ENCODE data around the gene MARK4. TPM values are rescaled to one million over a fixed set of nuclear protein-coding genes. Genes with fewer than 3 reads are reported as not detected.

MARK4 gene
- total and polyA plus RNA-seq, 4 donors, result 6.0 to 40.4 (median 28.0) TPM

DNA sequence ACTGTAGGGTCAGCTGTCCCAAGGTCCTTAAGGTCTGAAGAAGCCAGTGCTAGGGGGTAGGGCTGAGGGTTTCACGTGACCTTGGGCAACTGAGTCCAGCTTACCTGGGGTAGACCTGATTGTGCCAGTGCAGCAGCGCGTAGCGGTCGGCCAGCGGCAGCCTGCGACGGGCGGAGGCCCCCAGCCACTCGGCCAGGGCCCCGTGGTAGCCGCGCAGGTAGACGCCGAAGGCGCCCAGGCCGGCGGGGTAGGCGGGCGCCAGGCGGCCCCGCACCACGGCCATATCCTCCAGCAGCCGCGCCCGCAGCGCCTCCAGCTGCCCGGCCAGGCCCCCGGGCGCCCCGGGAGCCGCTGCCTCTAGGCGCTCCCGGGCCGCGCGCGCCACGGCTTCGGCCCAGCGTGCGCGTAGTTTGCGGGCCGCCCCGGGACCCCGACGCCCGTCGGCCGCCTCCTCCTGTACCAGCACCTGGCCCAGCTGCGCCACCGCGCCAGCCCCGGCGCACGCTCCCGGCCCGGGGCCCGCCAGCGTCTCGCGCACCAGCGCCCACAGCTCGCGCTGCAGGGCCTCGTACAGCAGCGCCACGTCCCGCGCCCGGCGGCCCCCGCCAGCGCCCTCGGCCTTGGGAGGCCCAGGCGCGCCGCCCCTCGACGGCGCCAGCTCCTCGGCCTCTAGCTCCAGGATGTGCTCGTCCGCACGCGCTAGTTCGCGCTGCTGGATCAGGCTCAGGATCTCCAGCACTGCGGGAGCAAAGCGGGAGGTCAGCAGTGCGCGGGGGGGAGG is 16.8 kb upstream of the MARK4 start:
- DNase-seq, result no peak
- H3K27me3 ChIP-seq (ENCODE audit: control insufficient read depth in 1 of 2, insufficient read depth in 2 of 2, low read length in 1 of 2), result no peaks in the 10 kb centered on the region

DNA sequence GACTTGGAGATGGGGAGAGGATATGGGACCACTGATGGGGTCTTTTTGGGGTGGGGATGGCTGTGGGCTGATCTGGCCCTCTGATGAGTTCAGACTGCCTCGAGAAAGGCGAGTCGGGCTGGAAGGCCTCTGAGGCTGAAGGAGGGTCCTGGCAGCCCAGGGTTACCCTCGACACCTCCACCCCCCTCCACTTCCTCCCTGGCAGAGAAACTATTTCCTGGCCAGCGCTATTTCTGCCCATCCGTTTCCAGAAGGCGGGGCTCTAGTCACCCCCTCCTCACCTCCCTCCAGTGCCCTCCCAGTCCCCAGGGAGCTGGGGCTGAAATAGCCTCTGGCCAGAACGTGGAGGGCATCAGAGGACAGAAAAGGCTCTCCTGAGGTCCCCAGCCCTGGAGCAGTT is 15.6 kb upstream of the MARK4 start:
- Histone ChIP-seq H3K36me3 (ENCODE audit: control insufficient read depth in 1 of 2, insufficient read depth in 2 of 2, low read length in 1 of 2) (no peaks in the 10 kb centered on the region), H3K27ac (ENCODE audit: low read depth in 1 of 2, low read length in 2 of 2) (no peak overlapping the region), H3K27me3 (ENCODE audit: control insufficient read depth in 1 of 2, insufficient read depth in 2 of 2, low read length in 1 of 2) (no peaks in the 10 kb centered on the region), H3K9me3 (ENCODE audit: control insufficient read depth, low read length) (no peaks in the 10 kb centered on the region), H3K4me3 (ENCODE audit: low read length in 2 of 2) (no peak overlapping the region), H3K4me1 (ENCODE audit: control insufficient read depth in 1 of 2, insufficient read depth in 2 of 2, low read length in 2 of 2) (no peaks in the 10 kb centered on the region)
- intact Hi-C loops (cut with DNase I), result no loop called here
- DNase-seq, result no peak
- ATAC-seq (ENCODE audit: low FRiP score), result no peak
- WGBS, 2 donors, result 6 to 8% methylated on average over 7 to 8 of the region's 8 CpGs

More for the DNA sequence above, 16.8 kb upstream of the MARK4 start:
- WGBS, 2 donors, result 4 to 11% methylated on average over 75 to 93 of the region's 93 CpGs
- no peak for ATAC-seq (ENCODE audit: low FRiP score)
- H3K4me3 ChIP-seq (ENCODE audit: low read length in 2 of 2), result no peak overlapping the region
- intact Hi-C loops (cut with DNase I), result no loop called here
- no peaks in the 10 kb centered on the region for H3K36me3 ChIP-seq (ENCODE audit: control insufficient read depth in 1 of 2, insufficient read depth in 2 of 2, low read length in 1 of 2)
- H3K27ac ChIP-seq (ENCODE audit: low read depth in 1 of 2, low read length in 2 of 2), result no peak overlapping the region
- no peaks in the 10 kb centered on the region for H3K4me1 ChIP-seq (ENCODE audit: control insufficient read depth in 1 of 2, insufficient read depth in 2 of 2, low read length in 2 of 2)
- no peaks in the 10 kb centered on the region for H3K9me3 ChIP-seq (ENCODE audit: control insufficient read depth, low read length)

DNA sequence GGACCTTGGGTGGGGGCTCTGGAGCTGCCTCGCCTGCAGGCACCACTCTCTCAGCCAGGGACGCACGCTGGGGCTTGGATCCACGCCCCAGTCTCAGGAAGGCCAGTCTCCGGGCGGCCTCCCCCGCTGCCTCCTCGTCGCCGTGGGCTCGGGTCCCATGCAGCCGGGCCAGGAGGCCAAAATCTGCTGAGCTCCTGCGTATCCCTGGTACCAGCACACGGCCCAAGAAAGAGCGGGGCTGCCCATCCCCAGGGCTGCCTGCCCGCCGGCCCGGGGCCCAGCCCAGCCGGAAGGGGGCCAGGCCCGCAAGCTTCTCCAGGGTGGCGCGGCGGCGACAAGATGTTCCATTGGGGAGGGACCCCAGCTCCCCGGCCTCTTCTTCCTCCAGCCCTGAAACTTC is 12.5 kb upstream of the MARK4 start:
- 80 to 82% methylated on average over 24 to 25 of the region's 25 CpGs for WGBS, 2 donors
- Histone ChIP-seq H3K27ac (ENCODE audit: low read depth in 1 of 2, low read length in 2 of 2) (no peak overlapping the region), H3K9me3 (ENCODE audit: control insufficient read depth, low read length) (no peaks in the 10 kb centered on the region), H3K4me1 (ENCODE audit: control insufficient read depth in 1 of 2, insufficient read depth in 2 of 2, low read length in 2 of 2) (no peaks in the 10 kb centered on the region), H3K36me3 (ENCODE audit: control insufficient read depth in 1 of 2, insufficient read depth in 2 of 2, low read length in 1 of 2) (no peaks in the 10 kb centered on the region), H3K27me3 (ENCODE audit: control insufficient read depth in 1 of 2, insufficient read depth in 2 of 2, low read length in 1 of 2) (no peaks in the 10 kb centered on the region), H3K4me3 (ENCODE audit: low read length in 2 of 2) (no peak overlapping the region)
- no peak for ATAC-seq (ENCODE audit: low FRiP score)
- DNase-seq, result no peak
- intact Hi-C loops (cut with DNase I), result no loop called here

DNA sequence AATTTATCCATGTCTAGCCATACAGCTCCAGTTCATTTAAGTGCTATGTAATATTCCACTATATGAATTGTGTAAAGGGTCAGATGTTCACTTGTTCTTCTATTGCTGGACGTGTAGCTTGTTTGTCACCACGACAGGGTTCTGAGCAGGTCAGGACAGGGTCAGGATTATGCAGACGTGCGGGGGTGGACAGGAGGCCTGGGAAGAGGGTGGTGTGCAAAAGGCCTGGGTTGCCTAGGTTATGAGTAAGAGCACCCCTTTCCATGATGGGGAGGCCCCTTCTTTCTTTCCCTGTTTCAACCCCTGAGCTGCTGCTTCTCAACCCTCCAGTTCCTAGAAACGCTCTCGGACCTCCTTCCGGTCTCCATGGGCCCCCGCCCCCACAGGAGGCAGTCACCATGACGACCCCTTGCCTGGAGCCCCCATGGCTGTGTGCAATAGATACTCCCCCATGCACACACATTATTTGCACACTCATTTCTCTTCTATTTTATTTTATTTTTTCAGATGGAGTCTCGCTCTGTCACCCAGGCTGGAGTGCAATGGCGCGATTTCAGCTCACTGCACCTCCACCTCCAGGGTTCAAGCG is 7.8 kb upstream of the MARK4 start:
- no peak for DNase-seq
- Histone ChIP-seq H3K36me3 (ENCODE audit: control insufficient read depth in 1 of 2, insufficient read depth in 2 of 2, low read length in 1 of 2) (no peaks in the 10 kb centered on the region), H3K9me3 (ENCODE audit: control insufficient read depth, low read length) (no peaks in the 10 kb centered on the region), H3K4me3 (ENCODE audit: low read length in 2 of 2) (no peak overlapping the region), H3K4me1 (ENCODE audit: control insufficient read depth in 1 of 2, insufficient read depth in 2 of 2, low read length in 2 of 2) (no peaks in the 10 kb centered on the region), H3K27ac (ENCODE audit: low read depth in 1 of 2, low read length in 2 of 2) (no peak overlapping the region), H3K27me3 (ENCODE audit: control insufficient read depth in 1 of 2, insufficient read depth in 2 of 2, low read length in 1 of 2) (no peaks in the 10 kb centered on the region)
- intact Hi-C loops (cut with DNase I), result no loop called here
- no peak for ATAC-seq (ENCODE audit: low FRiP score)
- 70 to 72% methylated on average over 13 of the region's 13 CpGs for WGBS, 2 donors

DNA sequence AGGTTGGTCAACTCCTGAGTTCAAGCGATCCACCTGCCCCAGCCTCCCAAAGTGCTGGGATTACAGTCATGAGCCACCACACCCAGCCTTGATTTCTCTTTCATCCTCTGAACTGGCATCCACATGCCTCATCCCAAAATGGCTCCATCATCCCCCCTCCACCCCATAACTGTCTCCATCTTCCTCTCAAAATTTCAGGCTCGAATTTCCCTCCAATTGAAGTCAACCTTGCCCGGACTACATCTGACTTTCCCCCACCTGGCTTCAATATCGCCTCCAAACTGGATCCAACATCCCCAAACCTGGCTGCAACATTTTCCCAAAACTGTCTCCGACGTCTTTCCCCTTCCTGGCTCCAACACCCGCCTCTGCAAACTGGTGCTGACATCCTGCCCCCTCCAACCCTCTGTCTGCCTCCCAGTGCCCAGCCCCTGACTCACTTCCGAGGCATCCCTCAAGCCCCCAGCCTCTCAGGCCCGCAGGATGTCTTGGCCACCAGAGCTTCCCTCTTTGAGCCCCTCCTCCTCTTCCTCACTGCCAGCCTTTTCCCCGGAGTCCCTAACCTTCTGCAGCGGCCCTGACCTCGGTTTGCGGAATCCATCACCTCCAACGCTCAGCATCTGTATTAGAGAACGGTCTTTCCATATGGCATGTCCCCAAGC is 6.8 kb upstream of the MARK4 start:
- Histone ChIP-seq H3K4me1 (ENCODE audit: control insufficient read depth in 1 of 2, insufficient read depth in 2 of 2, low read length in 2 of 2) (no peaks in the 10 kb centered on the region), H3K27ac (ENCODE audit: low read depth in 1 of 2, low read length in 2 of 2) (no peak overlapping the region), H3K4me3 (ENCODE audit: low read length in 2 of 2) (no peak overlapping the region), H3K27me3 (ENCODE audit: control insufficient read depth in 1 of 2, insufficient read depth in 2 of 2, low read length in 1 of 2) (no peaks in the 10 kb centered on the region), H3K36me3 (ENCODE audit: control insufficient read depth in 1 of 2, insufficient read depth in 2 of 2, low read length in 1 of 2) (no peaks in the 10 kb centered on the region), H3K9me3 (ENCODE audit: control insufficient read depth, low read length) (no peaks in the 10 kb centered on the region)
- 55 to 57% methylated on average over 15 of the region's 15 CpGs for WGBS, 2 donors
- intact Hi-C loops (cut with DNase I), result no loop called here
- ATAC-seq (ENCODE audit: low FRiP score) (no peak), DNase-seq (no peak)

DNA sequence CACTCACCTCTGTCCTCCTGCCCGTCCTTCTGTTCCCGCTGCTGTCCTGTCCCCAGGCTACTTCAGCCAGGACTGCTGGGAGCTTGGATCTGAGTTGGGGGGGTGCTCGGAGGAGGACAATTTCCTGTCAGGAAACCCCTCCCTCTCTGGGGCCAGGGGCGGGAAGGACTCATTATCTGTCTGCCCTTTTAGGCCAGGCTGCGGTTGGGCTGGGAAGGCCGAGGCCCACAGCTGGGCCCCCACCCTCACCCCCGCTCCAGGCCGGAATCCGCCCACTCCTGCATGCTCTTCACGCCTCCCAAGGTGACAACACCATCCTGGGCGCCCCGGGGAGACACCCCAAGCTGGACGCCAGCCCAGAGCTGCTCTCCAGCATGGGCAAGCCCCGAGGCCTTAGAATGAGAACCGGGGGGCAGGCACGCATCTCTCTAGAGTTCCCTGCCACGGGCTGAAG is 5.7 kb upstream of the MARK4 start, which contains the start of gene EXOC3L2:
TSS of gene EXOC3L2 (minus strand) at position 74 of the 454 bp plus-strand sequence. CDS start 6,362 bp downstream, outside the sequence.
- Histone ChIP-seq H3K4me1 (ENCODE audit: control insufficient read depth in 1 of 2, insufficient read depth in 2 of 2, low read length in 2 of 2) (no peaks in the 10 kb centered on the region), H3K9me3 (ENCODE audit: control insufficient read depth, low read length) (no peaks in the 10 kb centered on the region), H3K27ac (ENCODE audit: low read depth in 1 of 2, low read length in 2 of 2) (no peak within 1 kb of the TSS), H3K36me3 (ENCODE audit: control insufficient read depth in 1 of 2, insufficient read depth in 2 of 2, low read length in 1 of 2) (no peaks in the 10 kb centered on the region), H3K27me3 (ENCODE audit: control insufficient read depth in 1 of 2, insufficient read depth in 2 of 2, low read length in 1 of 2) (no peaks in the 10 kb centered on the region), H3K4me3 (ENCODE audit: low read length in 2 of 2) (no peak within 1 kb of the TSS)
- whole genome bisulfite sequencing, 2 donors, result 67 to 72% methylated on average over 12 to 17 of the region's 17 CpGs
- ATAC-seq (ENCODE audit: low FRiP score) (no peak), DNase-seq (no peak)
- intact Hi-C loops (cut with DNase I), result no loop called here

DNA sequence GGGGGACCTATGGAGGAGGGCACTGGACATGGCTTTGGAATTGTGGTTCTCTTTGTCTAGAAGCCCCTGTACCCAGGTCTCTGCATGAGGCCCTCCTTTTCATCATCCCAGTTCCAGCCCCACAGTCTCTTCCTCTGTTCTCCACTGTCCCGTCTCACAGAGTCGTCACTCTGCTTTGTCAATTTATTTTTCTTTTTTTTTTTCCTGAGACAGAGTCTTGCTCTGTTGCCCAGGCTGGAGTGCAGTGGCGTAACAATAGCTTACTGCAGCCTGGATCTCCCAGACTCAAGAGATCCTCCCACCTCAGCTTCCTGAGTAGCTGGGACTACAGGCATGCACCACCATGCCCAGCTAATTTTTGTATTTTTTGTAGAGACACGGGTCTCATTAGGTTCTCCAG is 5.2 kb upstream of the MARK4 start:
- H3K4me3 ChIP-seq (ENCODE audit: low read length in 2 of 2), result no peak overlapping the region
- ATAC-seq (ENCODE audit: low FRiP score) (no peak), DNase-seq (no peak)
- 53 to 62% methylated on average over 4 of the region's 4 CpGs for WGBS, 2 donors
- H3K27me3 ChIP-seq (ENCODE audit: control insufficient read depth in 1 of 2, insufficient read depth in 2 of 2, low read length in 1 of 2), result no peaks in the 10 kb centered on the region
- no peaks in the 10 kb centered on the region for H3K36me3 ChIP-seq (ENCODE audit: control insufficient read depth in 1 of 2, insufficient read depth in 2 of 2, low read length in 1 of 2)
- H3K4me1 ChIP-seq (ENCODE audit: control insufficient read depth in 1 of 2, insufficient read depth in 2 of 2, low read length in 2 of 2), result no peaks in the 10 kb centered on the region
- H3K27ac ChIP-seq (ENCODE audit: low read depth in 1 of 2, low read length in 2 of 2), result no peak overlapping the region
- no peaks in the 10 kb centered on the region for H3K9me3 ChIP-seq (ENCODE audit: control insufficient read depth, low read length)
- intact Hi-C loops (cut with DNase I), result no loop called here

DNA sequence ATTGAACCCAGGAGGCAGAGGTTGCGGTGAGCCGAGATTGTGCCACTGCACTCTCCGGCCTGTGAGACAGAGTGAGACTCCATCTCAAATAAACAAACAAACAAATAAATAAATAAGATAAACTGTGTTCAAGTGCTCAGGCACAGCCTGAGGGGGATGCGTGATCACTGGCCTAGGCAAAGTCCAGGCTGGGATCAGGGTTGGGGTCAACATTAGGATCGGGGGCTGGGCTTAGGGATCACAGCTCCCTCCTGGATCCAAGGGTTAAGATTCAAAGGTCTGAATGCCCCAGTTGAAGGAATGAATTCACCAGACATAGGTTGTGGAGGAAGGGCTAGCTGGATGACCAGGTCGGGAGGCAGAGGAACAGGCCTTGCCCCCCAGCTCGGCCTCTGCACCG is 3.9 kb upstream of the MARK4 start:
- H3K9me3 ChIP-seq (ENCODE audit: control insufficient read depth, low read length), result no peaks in the 10 kb centered on the region
- no peaks in the 10 kb centered on the region for H3K36me3 ChIP-seq (ENCODE audit: control insufficient read depth in 1 of 2, insufficient read depth in 2 of 2, low read length in 1 of 2)
- WGBS, 2 donors, result 95 to 97% methylated on average over 8 of the region's 8 CpGs
- no peaks in the 10 kb centered on the region for H3K4me1 ChIP-seq (ENCODE audit: control insufficient read depth in 1 of 2, insufficient read depth in 2 of 2, low read length in 2 of 2)
- ATAC-seq (ENCODE audit: low FRiP score), result no peak
- no peak for DNase-seq
- no peak overlapping the region for H3K27ac ChIP-seq (ENCODE audit: low read depth in 1 of 2, low read length in 2 of 2)
- intact Hi-C loops (cut with DNase I), result no loop called here
- H3K27me3 ChIP-seq (ENCODE audit: control insufficient read depth in 1 of 2, insufficient read depth in 2 of 2, low read length in 1 of 2), result no peaks in the 10 kb centered on the region
- H3K4me3 ChIP-seq (ENCODE audit: low read length in 2 of 2), result no peak overlapping the region

Measured in aorta (tissue), 5 donors.